GM12801 (cell line): ENCODE measurements around the gene MRPS9.

ENCODE experiments used
- CTCF ChIP-seq: IDR thresholded peaks from one replicate; pipeline ENCODE4 v1.5.1; 2011; ENCODE audit warnings: control low read depth; ENCODE audit not compliant: insufficient read length; ENCODE audit errors: extremely low read depth

The MRPS9 gene

GRCh38 chr2:105042189-105042588 is 4.3 kb downstream of the MRPS9 start:
- TF ChIP-seq CTCF, result no peak

GRCh38 chr2:105052773-105053172 is 14.9 kb downstream of the MRPS9 start:
- no peak for TF ChIP-seq CTCF

- no peak for TF ChIP-seq CTCF
Observed at GRCh38 chr2:105055613-105056012, 17.7 kb downstream of the MRPS9 start.

GRCh38 chr2:105056245-105056644 is 18.4 kb downstream of the MRPS9 start:
- TF ChIP-seq CTCF, result no peak

GRCh38 chr2:105057005-105057404 is 19.1 kb downstream of the MRPS9 start:
- no peak for TF ChIP-seq CTCF

- no peak for TF ChIP-seq CTCF
Observed at GRCh38 chr2:105061560-105061959, 23.7 kb downstream of the MRPS9 start.

GRCh38 chr2:105062158-105062557 is 24.3 kb downstream of the MRPS9 start:
- no peak for TF ChIP-seq CTCF

GRCh38 chr2:105068387-105068786 is 30.5 kb downstream of the MRPS9 start:
- TF ChIP-seq CTCF, result no peak
